IPS-NIHi7 (cell line): ENCODE results near the gene CPNE4.
"Not testable (repeated sequence)": the region's sequence is repeated elsewhere in the genome, so short reads cannot be mapped to it uniquely, and the experiment has no call there.

Source experiments
- DNase-seq: peaks from one replicate; pipeline ENCODE4 v3.0.0; 2012; ENCODE audit warnings: mixed read lengths; ENCODE audit errors: extremely low spot score

CPNE4 gene

GRCh38 chr3:131960324-131960723 lies 74.5 kb downstream of the CPNE4 start:
- no peak for DNase-seq

GRCh38 chr3:131957980-131958379 lies 76.8 kb downstream of the CPNE4 start:
- DNase-seq: no peak

GRCh38 chr3:131957511-131957910 lies 77.3 kb downstream of the CPNE4 start:
- no peak for DNase-seq

- no peak for DNase-seq
Observed at GRCh38 chr3:131948806-131949205, 86.0 kb downstream of the CPNE4 start.

GRCh38 chr3:131944676-131945075 lies 90.1 kb downstream of the CPNE4 start:
- no peak for DNase-seq

GRCh38 chr3:131933665-131934064 lies 101.1 kb downstream of the CPNE4 start:
- no peak for DNase-seq

GRCh38 chr3:131928593-131928992 lies 106.2 kb downstream of the CPNE4 start:
- DNase-seq: no peak

GRCh38 chr3:131925571-131925970 lies 109.2 kb downstream of the CPNE4 start:
- DNase-seq: no peak

GRCh38 chr3:131922356-131922755 lies 112.5 kb downstream of the CPNE4 start:
- no peak for DNase-seq

- no peak for DNase-seq
Observed at GRCh38 chr3:131917006-131917405, 117.8 kb downstream of the CPNE4 start.

GRCh38 chr3:131914090-131914691 lies 120.6 kb downstream of the CPNE4 start:
- DNase-seq: peak; percentile 35

- no peak for DNase-seq
Observed at GRCh38 chr3:131912255-131912654, 122.6 kb downstream of the CPNE4 start.

GRCh38 chr3:131907796-131908195 lies 127.0 kb downstream of the CPNE4 start:
- DNase-seq: no peak

GRCh38 chr3:131903988-131904415 lies 130.8 kb downstream of the CPNE4 start:
- DNase-seq: no peak

GRCh38 chr3:131901686-131902085 lies 133.1 kb downstream of the CPNE4 start:
- DNase-seq: no peak

GRCh38 chr3:131900891-131901290 lies 133.9 kb downstream of the CPNE4 start:
- DNase-seq: no peak

- no peak for DNase-seq
Observed at GRCh38 chr3:131899021-131899420, 135.8 kb downstream of the CPNE4 start.

- no peak for DNase-seq
Observed at GRCh38 chr3:131898346-131898745, 136.5 kb downstream of the CPNE4 start.

- DNase-seq: no peak
Observed at GRCh38 chr3:131896285-131896684, 138.5 kb downstream of the CPNE4 start.

- DNase-seq: no peak
Observed at GRCh38 chr3:131895766-131896165, 139.0 kb downstream of the CPNE4 start.

- DNase-seq: no peak
Observed at GRCh38 chr3:131892331-131892730, 142.5 kb downstream of the CPNE4 start.

GRCh38 chr3:131885871-131886270 lies 148.9 kb downstream of the CPNE4 start:
- DNase-seq: not testable (repeated sequence)

- DNase-seq: no peak
Observed at GRCh38 chr3:131883711-131884407, 151.0 kb downstream of the CPNE4 start.

- no peak for DNase-seq
Observed at GRCh38 chr3:131883086-131883485, 151.7 kb downstream of the CPNE4 start.
